ENCODE results near the gene METTL23.

The METTL23 gene, protein sequence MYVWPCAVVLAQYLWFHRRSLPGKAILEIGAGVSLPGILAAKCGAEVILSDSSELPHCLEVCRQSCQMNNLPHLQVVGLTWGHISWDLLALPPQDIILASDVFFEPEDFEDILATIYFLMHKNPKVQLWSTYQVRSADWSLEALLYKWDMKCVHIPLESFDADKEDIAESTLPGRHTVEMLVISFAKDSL

DNA sequence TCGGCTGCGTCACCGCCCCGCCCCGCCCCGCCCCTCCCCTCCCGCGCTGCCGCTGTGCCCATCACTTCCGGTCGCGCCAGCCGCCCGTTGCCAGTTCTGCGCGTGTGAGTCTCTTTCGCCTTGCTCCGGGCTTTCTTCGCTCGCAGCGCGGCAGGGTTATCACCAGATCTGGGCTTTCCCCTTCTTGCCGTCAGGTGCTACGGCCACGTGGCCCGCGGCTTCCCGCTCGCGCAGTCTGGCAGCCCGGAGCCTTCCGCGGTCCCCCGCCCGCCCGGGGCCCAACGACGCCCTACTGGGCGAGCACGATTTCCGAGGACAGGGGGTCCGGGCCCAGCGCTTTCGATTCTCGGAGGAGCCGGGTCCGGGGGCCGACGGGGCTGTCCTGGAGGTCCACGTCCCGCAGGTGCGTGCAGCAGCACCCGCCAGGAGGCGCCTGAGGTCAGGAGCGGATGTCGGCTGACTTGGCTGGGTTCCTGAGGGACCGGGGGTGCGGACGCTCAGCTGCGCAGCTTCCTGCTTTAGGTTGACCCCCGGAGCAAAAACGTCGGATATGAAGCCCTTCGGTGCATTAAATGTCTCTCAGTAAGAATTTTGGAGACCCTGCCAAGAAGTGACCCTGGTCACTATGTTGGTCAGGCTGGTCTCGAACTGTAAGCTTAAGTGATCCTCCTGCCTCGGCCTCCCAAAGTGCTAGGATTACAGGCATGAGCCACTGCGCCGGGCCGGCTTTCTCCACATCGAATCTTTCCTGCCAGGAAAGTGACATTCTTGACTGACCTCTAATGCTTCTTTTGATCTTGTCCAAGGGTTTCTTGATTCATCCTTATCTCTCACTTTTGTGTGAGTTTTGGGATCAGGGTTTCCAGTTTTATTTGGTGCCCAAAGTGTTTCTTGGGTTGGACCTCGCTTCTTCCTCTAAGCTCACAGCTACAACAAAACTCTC lies at the start of gene METTL23:
Gene METTL23, plus strand, starts transcription at position 64 of the 943 bp plus-strand sequence. CDS start 2,872 bp downstream, outside the sequence.
- DNase-seq = peak; percentile 36 to 44

DNA sequence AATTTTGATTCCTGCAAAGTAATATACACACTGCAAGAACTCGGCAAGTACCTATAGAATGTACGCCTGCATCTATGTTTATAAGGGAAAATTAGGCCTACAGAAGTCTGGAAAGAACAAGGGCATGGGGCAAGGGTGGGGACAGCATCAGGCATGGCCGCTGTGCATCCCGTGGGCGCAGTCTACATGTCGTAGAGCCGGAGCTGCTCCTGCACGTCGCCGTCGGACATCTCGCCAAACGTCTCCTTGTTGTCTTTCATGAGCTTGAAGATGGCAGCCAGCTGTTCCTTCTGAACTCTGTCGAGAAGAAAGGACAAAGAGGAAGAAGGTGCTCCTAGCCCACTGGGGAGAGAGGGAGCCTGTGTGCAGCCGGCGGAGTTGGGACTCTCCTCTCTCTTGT lies 49.2 kb upstream of the METTL23 start:
- DNase-seq = no peak

DNA sequence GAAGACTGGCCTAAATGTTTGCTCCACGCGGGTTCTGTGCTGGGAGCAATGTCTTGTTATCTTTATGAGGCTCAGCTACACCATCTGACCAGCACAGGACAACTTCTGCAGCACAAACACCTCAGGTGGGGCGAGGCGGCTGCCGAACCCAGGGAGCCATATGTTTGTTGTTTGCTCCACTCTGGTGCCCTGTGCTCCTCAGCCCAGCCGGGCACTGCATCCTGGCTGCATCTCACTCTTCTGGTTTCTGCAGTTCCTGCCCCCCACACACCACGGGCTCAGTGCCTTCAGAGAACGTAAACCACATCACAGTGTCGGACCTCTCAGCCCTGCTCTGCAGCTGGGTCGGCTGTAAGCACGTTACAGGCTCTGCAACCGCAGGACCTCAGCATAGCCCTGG lies 48.3 kb upstream of the METTL23 start:
- DNase-seq = no peak

DNA sequence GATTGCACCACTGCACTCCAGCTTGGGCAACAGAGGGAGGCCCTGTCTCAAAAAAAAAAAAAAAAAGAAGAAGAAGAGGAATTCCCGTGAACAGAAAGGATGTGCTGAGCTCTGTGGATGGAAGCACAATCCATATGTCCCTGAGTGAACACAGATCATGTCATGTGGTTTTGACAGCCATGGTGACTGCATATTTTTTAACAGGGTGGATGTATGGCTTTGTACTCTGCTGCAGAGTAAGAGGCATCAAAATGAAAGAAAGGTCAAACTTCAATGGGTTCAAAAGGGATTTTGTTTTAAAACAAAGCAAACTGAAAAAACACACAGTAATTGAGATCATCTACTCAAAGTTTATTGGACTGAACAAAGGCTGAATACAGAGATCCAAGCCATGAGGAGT lies 47.4 kb upstream of the METTL23 start:
- DNase-seq = peak; percentile 33 to 60

DNA sequence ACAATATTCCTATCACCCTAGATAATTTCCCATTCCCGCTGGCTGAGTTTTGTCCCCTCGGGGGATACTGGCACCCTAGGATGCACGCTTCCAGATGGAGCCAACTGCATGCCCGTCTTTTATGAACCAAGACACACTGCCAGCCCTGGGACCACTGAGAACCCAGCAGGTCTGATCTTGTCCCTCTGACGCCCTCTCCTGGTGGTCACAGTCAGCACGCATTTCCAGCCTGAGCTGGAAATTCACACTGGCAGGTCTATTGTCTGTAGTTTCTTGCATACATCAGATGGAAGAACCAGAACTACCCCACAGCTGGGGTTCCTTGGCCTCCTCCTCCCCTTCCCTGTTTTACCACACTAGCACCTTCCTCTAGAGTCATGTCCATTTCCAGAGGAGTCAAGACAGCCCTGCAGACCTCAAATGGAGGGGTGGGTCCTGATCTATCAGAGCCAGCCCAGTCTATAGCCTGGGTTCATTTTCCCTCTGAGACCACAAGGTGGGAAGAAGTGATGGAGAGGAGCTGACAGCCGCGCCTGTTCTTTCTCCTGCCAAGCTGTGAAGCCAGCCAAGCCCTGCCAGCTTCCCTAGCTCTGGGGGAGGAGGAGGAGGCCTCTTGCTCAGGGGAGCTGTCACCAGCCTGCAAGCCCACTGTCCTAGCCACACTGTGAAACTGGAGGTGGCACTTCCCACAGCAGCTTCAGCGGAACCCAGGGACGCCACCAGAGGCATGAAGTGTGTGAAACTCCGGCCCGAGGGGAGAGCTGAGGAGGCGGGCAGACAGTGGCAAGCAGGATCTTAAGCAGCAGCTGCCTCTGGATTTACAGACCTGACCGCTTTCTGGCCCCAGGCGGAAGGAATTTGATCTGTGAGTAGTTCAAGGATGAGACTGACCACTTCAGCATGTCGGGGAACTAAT lies 45.2 kb upstream of the METTL23 start:
- DNase-seq = peak; percentile 48 to 72

DNA sequence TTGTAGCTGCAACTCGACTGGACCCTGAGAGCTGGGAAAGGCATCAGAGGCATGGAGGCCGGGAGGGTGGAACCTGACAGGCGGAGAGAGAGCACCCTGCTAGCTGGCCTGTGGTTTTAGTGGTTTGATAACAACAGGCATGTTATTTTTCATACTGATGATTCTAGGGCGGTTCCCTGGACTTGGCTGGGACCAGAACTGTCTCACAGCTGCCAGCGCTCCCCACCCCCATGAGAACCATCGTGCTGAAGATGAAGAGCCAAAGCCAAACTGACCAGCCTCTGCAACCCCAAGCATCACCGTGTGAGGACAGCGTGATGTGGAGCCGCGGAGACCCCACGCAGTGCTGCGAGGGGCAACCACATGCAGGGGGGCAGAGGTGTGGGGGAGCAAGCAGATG lies 44.3 kb upstream of the METTL23 start:
- DNase-seq = no peak

DNA sequence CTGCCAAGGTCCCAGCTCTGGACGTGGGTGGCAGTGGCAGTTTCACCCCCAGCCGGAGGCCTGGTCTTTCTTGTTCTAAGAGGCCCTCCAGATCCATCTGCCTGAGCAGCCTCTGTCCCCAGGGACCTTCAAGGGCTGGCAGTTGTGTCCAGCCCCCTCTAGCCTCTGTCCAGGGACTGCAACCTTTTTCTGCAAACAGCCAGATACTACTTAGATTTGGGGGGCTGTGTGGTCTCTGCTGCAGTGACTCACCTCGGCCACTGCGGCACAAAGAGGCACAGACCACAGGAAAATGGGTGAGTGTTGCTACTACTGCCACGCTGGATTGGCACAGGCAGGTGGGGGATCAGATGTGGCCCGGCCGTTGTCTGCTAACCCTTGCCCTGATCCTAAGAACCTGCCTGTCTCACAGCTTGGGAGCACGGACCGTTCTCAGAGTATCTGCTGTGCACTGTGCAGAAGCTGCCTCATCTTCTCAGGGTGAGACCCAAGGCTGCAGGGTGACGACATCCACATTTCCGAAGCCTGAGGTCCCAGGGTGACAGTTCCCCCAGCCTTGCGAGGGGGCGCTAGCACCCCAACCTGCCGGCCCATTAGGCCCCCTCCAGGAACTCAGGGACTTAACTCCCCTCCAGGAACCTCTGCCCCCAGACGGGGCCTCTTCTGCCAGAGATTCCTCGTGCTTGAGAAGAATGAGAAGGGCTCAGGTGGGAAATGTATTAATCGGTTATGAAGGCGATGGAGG lies 43.5 kb upstream of the METTL23 start:
- no peak for DNase-seq

DNA sequence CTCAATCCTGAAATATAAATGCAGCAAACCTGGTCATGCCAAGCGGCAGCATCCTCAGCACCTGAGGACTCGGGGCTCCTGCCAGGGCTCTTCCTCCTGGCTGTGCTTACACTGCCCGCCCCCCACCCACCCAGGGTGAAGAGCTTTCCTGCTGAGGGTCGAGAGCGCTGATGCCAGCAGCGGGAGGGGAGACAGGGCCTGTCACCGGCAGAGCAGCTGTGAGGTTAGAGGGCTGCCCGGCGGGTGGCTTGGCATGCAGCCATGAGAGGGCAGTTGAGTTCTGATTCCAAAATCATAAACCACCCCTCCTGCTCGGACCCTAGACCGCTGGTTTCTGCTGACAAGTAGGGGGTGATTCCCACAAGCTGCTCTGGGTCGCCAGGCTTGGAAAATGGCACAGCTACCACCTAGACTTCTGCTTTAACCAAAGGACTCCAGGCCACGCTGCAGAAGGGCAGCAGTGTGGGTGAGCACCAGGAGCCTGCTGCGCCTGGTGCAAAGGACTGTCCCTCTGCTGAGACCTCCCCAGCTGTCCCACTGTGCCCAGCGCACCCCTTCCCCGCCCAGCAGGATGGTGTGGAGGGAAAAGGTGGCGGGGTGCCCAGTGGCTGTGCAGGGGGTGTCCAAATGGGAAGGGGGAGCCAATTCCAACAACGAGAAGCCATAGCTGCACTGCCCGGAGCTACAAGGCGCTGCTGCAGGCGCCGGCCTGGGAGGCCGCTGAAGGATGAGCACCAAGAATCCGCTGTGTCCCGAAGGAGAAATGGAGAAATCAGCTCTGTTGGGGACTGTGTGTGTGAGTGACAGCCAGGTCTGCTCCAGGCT lies 42.5 kb upstream of the METTL23 start:
- no peak for DNase-seq

DNA sequence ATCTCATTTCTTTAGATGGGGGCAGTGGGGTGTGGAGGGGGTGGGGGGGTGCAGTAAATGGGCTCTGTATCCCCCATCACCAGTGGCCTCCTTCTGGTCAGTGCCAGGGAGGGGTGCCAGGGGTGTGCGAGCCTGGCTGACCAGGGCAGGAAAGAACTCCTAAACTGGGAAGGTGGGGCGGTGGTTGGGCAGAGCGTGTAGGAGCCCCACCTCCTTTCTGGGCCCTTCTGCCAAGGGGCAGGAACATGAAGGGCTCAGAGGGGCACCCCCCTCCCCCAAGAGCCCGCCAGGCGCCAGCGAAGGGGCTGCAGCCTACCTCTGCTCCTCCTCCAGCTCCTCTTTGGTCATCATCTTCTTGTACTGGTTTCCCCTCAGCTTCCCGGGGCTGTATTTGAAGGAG lies 41.9 kb upstream of the METTL23 start:
- no peak for DNase-seq

DNA sequence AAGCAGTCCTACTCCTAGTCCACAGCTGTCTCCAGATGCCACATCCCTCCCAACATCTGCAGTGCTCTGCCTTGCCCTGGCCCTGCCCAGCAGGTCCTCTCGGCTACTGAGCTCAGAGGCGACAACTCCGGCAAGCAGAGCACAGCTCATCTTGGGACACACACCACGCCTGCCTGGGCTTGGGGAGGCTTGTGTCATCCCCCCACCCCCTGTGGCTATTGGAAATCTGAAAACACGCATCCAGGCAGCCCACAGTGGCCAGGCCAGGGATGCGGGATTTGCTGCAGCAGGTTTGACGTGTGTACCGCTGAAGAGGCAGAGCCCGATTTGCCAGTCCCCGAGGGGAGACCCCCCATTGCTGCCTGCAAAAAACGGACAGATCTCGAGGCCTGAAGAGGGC lies 41.3 kb upstream of the METTL23 start:
- DNase-seq = no peak

DNA sequence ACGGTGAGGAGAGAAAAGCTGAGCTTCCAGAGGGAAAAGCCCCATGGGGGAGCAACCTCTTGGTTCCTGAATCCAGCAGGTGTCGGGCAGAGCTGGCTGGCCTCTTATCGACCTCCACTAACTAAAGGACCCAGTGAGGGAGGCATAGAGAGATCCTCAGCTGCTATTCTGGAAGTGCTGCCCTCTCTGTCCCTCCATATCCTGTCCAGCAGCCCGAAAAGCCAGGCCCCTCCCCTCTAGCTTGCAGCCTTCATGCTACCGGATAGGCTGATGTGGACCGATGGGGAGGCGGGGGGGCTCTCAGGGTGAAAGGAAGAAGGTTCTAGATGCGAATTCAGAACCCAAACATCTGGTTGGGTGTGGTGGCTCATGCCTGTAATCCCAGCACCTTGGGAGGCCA lies 40.8 kb upstream of the METTL23 start:
- no peak for DNase-seq

DNA sequence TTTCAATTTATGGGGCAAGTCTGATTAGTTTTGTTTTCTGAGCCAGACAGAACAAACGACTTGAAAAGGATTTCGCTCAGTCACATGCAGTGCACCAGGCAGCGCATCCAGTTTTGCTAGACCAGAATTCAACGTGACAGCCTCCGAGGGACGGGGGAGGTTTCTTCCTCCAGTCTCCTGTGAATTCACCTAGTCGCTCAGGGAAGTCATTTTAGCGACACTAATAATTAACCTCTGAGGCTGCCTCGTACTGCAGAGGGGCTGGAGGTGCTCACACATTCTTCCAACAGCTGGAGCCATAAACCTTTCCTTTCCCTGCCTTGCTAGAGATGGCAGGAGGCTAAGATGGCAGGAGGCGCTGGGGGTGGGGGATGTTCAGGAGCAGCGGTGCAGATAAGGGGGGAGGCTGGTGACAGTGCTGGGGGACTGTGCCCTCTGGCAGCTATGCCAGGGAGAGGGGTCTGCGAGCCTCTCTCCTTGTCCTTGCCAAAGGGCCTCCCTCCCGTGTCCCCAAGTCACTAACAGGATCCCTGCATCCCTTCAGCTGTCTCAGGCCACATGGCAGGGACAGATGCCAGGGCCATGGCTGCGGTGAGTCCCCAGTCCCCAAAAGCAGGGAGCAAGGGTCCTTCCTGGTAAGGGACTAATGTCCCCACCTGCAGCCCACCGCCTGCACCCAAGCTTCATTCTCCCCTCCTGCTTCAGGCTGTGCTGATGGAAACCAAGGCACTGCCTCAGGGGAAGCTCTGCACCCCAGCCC lies 39.9 kb upstream of the METTL23 start:
- DNase-seq = no peak

DNA sequence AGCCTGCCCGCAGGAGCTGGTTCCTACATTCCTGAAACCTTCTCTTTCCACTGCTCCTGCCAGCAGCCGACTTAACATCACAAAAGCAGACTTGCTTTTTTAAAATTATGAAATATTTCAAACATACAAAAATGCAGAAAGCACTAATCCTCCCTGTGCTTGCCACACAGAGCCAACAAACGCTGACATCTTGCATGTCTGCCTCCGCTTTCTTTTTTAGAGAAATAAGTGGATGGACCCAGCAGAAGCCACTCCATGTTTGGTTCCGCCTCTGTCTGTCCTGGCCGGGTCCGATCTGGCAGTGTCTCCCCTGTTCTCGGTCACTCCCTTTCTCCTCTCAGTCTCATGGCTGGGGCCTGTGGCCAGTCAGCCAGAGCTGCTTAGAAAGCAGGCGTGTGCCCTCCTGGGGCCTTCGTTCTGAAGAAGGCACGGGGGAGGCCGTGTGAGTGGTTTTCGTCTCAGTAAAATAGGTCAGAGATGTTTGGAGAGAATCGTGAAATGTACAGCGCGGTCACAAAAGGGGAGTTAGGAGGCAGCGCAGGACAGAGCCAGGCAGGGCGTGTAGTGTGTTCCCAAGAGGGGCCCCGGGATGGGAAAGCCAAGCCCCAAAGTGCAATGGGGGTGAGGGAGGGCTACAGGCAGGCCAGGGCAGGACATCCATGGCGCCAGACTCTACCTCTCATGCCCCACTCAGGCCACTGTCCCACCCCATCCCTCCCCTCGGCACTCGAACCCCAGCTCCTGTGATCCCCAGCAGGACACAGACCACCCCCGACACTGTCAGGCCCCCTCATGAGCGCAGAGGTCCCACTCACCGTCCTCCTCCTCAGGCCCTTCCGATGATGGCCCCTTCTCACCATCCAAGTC lies 39.1 kb upstream of the METTL23 start:
- DNase-seq = no peak

DNA sequence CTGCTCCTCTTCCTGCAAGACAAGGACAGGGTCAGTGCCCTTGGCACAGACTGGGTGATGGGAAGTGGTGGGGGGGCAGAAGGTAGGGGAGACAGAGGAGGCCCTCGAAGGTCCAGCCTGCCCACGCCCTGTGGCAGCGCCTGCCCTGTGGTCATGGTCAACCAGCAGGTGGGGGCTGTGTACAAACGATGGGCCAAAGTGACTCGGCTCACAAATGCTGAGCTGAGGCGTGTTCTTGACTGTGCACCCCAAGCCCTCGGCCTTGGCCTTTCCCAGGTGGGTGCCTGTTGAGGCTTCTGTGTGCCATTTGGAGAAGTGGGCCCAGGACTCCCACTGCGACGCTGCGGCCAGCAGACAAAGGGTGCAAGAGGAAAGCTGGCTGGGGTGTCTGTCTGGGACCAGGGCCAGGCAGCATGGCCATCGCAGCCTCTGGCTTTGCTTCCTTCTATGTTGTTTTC lies 38.4 kb upstream of the METTL23 start:
- no peak for DNase-seq

DNA sequence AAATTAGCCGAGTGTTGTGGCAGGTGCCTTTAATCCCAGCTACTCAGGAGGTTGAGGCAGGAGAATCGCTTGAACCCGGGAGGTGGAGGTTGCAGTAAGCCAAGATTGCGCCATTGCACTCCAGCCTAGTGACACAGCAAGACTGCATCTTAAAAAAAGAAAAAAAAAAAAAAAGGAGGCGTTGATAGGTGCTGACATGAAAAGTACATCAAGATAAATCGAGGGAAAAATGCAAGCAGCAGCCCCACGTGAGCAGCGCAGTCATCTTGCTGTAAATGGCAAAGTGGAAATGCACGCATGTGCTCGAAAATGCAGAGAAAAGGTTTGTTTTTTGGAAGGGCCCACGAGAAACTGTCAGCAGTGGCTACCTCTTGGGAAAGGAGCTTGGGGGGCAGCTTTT lies 36.8 kb upstream of the METTL23 start:
- DNase-seq = no peak

DNA sequence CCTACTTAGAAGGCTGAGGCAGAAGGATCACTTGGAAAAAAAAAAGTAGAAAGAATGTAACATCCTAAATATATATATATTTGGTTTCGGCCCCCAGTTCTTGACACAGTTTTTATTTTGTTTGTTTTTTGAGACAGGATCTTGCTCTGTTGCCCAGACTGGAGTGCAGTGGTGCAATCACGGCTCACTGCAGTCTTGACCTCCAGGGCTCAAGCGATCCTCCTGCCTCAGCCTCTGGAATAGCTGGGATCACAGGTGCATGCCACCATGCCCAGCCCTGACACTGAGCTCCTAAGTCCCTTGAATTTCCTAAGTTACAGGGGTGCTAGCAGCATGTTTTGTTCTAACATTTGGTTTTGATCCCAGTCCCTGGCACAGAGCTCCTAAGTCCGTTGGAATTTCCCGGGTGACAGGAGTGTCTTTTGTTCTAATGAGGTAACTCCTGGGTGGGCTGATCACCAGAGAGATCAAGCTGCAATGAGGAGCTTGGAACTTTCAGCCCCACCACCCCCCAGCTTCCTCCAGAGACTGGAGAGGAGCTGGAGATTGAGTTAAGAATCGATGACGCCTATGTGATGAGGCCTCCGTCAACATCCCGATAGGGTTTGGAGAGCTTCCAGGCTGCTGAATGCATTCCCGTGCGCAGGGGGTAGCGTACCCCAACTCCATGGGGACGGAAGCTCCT lies 35.9 kb upstream of the METTL23 start:
- no peak for DNase-seq

DNA sequence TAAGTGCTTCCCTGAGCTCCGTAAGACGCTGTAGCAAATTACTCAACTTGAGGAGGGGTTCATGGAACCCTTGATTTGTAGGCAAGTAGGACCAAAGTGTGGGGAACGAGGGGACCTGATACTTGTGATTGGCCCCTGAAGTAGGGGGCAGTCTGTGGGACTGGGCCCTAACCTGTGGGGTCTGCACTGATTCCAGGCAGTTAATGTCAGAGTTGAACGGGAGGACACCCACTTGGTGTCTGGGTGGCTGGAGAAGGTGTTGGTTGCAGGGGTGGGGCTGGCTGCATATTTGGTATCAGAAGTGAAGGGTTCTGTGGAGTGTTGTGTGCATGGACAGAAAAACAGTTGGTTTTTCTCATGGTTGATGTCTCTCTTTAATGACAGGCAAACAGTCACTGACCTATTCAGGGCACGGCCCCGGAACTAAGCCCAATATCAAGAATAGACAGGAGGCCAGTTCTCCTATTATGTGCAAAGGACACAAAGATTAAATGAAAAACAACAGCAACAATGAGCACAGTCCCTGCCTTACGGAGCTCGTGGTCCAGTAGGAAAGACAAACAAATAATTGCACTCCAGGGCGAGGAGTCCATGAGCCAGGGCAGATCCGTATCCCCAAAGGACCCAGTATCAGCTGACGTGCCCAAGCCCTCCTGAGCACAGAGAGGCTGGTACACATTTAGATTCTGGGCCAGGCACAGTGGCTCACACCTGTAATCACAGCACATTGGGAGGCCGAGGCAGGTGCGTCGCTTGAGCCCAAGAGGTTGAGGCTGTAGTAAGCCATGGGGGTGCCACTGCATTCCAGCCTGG lies 35.1 kb upstream of the METTL23 start:
- no peak for DNase-seq
